Activated CD8-positive, alpha-beta T cell treated with anti-CD3 and anti-CD28 coated beads, Interleukin-2, amount 10 ng/mL, durations not matched to agents 7 days and 5 days (primary cell): ENCODE results near the gene SCAMP1. TPM values are rescaled to one million over a fixed set of nuclear protein-coding genes. Genes with fewer than 3 reads are reported as not detected.

Experiments used
- ATAC-seq: fragments of 150-1000 bp; cut with Tn5 transposase; one replicate; pipeline ENCODE4 v1.10.0; 2021; ENCODE audit warnings: moderate library complexity
- CTCF ChIA-PET: fragments of 350-600 bp; sonication (Branson Sonifier 250); formaldehyde crosslinking; loops from one replicate; lab custom pipeline; 2021; ENCODE audit warnings: antibody characterized with exemption; lab: Charles Lee
- POLR2A ChIA-PET: fragments of 350-600 bp; sonication (Branson Sonifier 250); formaldehyde crosslinking; loops from one replicate; lab custom pipeline; 2021; ENCODE audit warnings: antibody characterized with exemption; lab: Charles Lee
- DNase-seq: peaks from one replicate; pipeline ENCODE4 v3.0.0-alpha.2; 2020
- H3K27ac Mint-ChIP-seq: one replicate; pipeline ENCODE4 v1.8.0; 2021; ENCODE audit warnings: mild to moderate bottlenecking, mixed read lengths
- H3K27me3 Mint-ChIP-seq: one replicate; pipeline ENCODE4 v1.8.0; 2021; ENCODE audit warnings: low read depth, mixed read lengths
- H3K36me3 Mint-ChIP-seq: one replicate; pipeline ENCODE4 v1.8.0; 2021; ENCODE audit warnings: low read depth, mixed read lengths
- H3K4me1 Mint-ChIP-seq: one replicate; pipeline ENCODE4 v1.8.0; 2021; ENCODE audit warnings: low read depth, mixed read lengths
- H3K4me3 Mint-ChIP-seq: one replicate; pipeline ENCODE4 v1.8.0; 2021; ENCODE audit warnings: mild to moderate bottlenecking, mixed read lengths
- H3K9me3 Mint-ChIP-seq: one replicate; pipeline ENCODE4 v1.8.0; 2022; ENCODE audit warnings: mixed read lengths; ENCODE audit not compliant: insufficient read depth
- total RNA-seq, 2 experiments: library from RNA; stranded (reverse); gene quantifications; one replicate each; pipeline ENCODE4 v1.2.3, GENCODE V29; 2021

SCAMP1 gene
- total RNA-seq, 2 experiments from 2014 or later, result 13.5 to 13.9 TPM

DNA sequence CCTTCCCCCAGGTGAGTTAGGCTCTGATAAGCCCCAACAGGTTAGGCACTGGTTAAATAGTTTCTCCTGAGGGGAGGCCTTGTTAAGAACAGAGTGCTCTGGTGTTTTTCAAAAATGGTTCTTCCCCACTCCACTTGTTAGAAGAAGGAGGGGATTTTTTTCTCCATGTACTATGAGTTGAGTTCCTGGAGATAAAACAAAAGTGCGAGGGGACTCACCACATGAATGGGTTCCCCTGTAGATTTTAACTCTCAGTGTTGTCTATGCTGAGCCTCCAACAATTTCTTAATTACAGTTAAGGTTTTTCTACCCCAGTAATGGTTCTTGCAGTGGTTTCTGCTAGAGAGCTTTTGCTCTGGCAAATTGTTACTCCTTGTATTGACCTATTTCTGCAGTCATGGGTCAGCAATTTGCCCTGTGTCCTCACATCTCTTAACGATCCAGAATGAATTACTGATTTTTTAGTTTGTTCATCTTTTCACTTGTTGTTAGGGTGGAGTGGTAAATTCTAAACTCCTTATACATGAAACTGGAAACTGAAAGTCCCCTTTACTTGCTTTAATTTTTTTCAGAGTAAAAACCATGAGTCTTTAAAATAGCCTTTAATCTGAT is 44.4 kb downstream of the SCAMP1 start:
- H3K27me3 Mint-ChIP-seq, result no peaks in the 10 kb centered on the region
- no peak overlapping the region for H3K4me3 Mint-ChIP-seq
- H3K27ac Mint-ChIP-seq, result no peak overlapping the region
- H3K9me3 Mint-ChIP-seq, result no peaks in the 10 kb centered on the region
- ChIA-PET CTCF (no interaction called here), POLR2A (no interaction called here)
- ATAC-seq, result no peak
- H3K4me1 Mint-ChIP-seq, result peaks cover 16% of the 10 kb centered on the region
- peaks cover 9% of the 10 kb centered on the region for H3K36me3 Mint-ChIP-seq
- DNase-seq, result no peak

- CTCF ChIA-PET, result interaction anchor here (1.0 kb wide), 1 partner anchor 80 kb away, joined by 3 read pairs; no protein-coding TSS in a partner anchor
- DNase-seq (no peak), ATAC-seq (no peak)
- H3K27me3 Mint-ChIP-seq, result no peaks in the 10 kb centered on the region
- H3K4me1 Mint-ChIP-seq, result peaks cover 16% of the 10 kb centered on the region
- no peak overlapping the region for H3K4me3 Mint-ChIP-seq
- H3K9me3 Mint-ChIP-seq, result no peaks in the 10 kb centered on the region
- POLR2A ChIA-PET, result interaction anchor here (0.6 kb wide), 2 partner anchors 472 to 586 kb away, joined by 3 read pairs; no protein-coding TSS in a partner anchor
- no peak overlapping the region for H3K27ac Mint-ChIP-seq
- H3K36me3 Mint-ChIP-seq, result peaks cover 12% of the 10 kb centered on the region
Observed at GRCh38 chr5:78405829-78406750, 45.7 kb downstream of the SCAMP1 start.

DNA sequence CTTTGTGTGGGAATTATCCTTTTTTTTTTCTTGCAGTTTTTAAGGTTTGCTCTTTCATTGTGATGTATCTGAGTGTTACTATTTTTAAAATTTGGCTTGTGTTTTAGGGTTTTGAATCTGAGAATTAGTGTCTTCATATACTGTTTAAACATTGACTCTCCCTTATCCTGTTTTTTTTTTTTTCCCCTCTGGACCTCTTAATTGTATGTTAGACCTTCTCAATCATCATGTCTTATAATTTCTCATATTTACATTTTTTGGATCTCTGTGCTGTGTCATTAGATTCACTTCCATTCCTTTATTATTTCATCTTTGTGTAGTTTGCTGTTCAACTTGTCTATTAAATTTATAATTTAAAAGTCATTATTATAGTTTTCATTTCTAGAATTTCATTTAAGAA is 47.0 kb downstream of the SCAMP1 start:
- Mint-ChIP-seq H3K36me3 (peaks cover 12% of the 10 kb centered on the region), H3K9me3 (no peaks in the 10 kb centered on the region), H3K27ac (no peak overlapping the region), H3K27me3 (no peaks in the 10 kb centered on the region), H3K4me1 (peaks cover 16% of the 10 kb centered on the region), H3K4me3 (no peak overlapping the region)
- POLR2A ChIA-PET, result no interaction called here
- ATAC-seq (no peak), DNase-seq (no peak)
- CTCF ChIA-PET, result no interaction called here

GRCh38 chr5:78411586-78411985 is 51.2 kb downstream of the SCAMP1 start:
- no peaks in the 10 kb centered on the region for H3K9me3 Mint-ChIP-seq
- no peaks in the 10 kb centered on the region for H3K27me3 Mint-ChIP-seq
- no peak overlapping the region for H3K4me3 Mint-ChIP-seq
- H3K27ac Mint-ChIP-seq, result no peak overlapping the region
- ChIA-PET CTCF (no interaction called here), POLR2A (no interaction called here)
- DNase-seq (no peak), ATAC-seq (no peak)
- H3K36me3 Mint-ChIP-seq, result peaks cover 10% of the 10 kb centered on the region
- no peaks in the 10 kb centered on the region for H3K4me1 Mint-ChIP-seq

GRCh38 chr5:78416677-78417425 is 56.4 kb downstream of the SCAMP1 start:
- Mint-ChIP-seq H3K4me3 (no peak overlapping the region), H3K9me3 (no peaks in the 10 kb centered on the region), H3K27ac (no peak overlapping the region), H3K36me3 (peaks cover 20% of the 10 kb centered on the region), H3K27me3 (no peaks in the 10 kb centered on the region), H3K4me1 (no peaks in the 10 kb centered on the region)
- DNase-seq (no peak), ATAC-seq (no peak)
- POLR2A ChIA-PET, result no interaction called here
- CTCF ChIA-PET, result no interaction called here

DNA sequence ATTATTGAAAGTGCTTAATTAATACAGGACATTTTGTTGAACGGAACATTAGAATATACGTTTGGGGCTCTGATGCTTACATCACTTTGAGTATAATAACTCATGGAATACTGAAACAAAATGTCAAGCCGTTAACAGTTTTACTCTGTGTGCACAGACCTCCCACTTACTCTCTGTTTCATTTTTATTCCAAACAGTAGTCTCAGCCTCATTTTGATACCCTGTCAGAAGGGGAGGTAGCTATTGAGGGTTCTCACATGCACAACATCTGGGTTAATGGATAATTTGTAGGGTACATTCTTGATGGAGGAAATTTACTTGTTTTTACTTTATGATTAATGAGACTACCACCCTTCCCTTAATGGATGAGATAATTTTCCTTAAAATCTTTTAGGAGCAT is 59.0 kb downstream of the SCAMP1 start:
- H3K4me1 Mint-ChIP-seq, result no peaks in the 10 kb centered on the region
- H3K4me3 Mint-ChIP-seq, result no peak overlapping the region
- H3K9me3 Mint-ChIP-seq, result no peaks in the 10 kb centered on the region
- CTCF ChIA-PET, result no interaction called here
- peaks cover 29% of the 10 kb centered on the region for H3K36me3 Mint-ChIP-seq
- ATAC-seq (no peak), DNase-seq (no peak)
- POLR2A ChIA-PET, result no interaction called here
- H3K27ac Mint-ChIP-seq, result no peak overlapping the region
- no peaks in the 10 kb centered on the region for H3K27me3 Mint-ChIP-seq

GRCh38 chr5:78420548-78420947 is 60.1 kb downstream of the SCAMP1 start:
- ATAC-seq, result no peak
- Mint-ChIP-seq H3K9me3 (no peaks in the 10 kb centered on the region), H3K4me1 (no peaks in the 10 kb centered on the region), H3K4me3 (no peak overlapping the region), H3K27me3 (no peaks in the 10 kb centered on the region), H3K27ac (no peak overlapping the region), H3K36me3 (peaks cover 29% of the 10 kb centered on the region)
- ChIA-PET POLR2A (no interaction called here), CTCF (no interaction called here)
- no peak for DNase-seq

- no peak for DNase-seq
- Mint-ChIP-seq H3K36me3 (peaks cover 29% of the 10 kb centered on the region), H3K27ac (no peak overlapping the region), H3K4me3 (no peak overlapping the region), H3K9me3 (peaks cover 6% of the 10 kb centered on the region), H3K27me3 (no peaks in the 10 kb centered on the region), H3K4me1 (no peaks in the 10 kb centered on the region)
- ATAC-seq, result no peak
- POLR2A ChIA-PET, result no interaction called here
- CTCF ChIA-PET, result no interaction called here
Observed at GRCh38 chr5:78424665-78425064, 64.2 kb downstream of the SCAMP1 start.

DNA sequence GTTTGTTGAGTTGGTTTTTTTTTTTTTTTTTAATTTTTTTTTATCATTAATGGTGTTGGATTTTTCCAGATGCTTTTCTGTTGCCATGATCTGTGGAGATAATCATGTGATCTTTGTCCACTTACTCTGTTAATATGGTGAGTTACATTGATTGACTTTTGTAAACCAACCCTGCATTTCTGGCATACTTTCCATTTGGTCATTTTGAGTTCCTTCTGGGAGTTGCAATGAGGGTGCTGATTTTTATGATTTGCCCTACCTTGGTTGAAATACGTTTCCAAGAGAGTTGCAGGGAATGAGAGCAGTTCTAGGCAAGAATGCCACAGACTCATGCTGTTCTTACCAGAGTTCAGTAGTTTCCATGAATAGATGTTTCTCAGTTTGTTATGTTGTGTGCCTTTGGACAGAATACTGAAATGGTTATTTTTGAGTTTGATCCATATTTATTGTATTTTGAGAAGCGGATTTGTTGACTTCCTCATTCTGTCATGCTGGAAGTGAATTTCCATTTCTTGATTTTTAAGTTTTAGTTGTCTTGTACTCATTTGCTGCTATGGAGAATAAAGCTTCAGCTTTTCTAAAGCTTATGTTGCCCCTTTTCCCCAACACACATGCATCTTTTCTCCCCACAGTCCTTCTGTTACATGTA is 69.0 kb downstream of the SCAMP1 start:
- ATAC-seq (no peak), DNase-seq (no peak)
- H3K27me3 Mint-ChIP-seq, result no peaks in the 10 kb centered on the region
- no peak overlapping the region for H3K27ac Mint-ChIP-seq
- ChIA-PET POLR2A (no interaction called here), CTCF (no interaction called here)
- H3K4me1 Mint-ChIP-seq, result no peaks in the 10 kb centered on the region
- peaks cover 12% of the 10 kb centered on the region for H3K9me3 Mint-ChIP-seq
- no peak overlapping the region for H3K4me3 Mint-ChIP-seq
- peaks cover 22% of the 10 kb centered on the region for H3K36me3 Mint-ChIP-seq

DNA sequence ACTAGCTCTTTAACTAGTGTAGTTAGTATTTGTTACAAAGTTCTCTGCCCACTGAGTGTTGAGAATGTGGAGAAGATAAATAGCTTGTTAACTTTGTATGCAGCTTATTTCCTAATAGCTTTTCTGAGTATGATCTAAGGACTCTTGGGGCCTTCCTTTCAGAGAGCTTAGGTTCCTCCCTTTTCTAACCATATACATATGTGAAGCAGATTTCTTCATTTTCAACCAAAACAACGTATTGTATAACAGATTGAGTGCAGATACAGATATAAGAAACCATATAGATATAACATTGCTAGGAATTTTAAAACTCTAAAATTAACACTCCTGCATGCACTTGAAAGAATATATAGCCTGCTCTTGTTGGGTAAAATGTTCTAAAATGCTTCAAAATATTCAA is 70.4 kb downstream of the SCAMP1 start:
- Mint-ChIP-seq H3K4me1 (no peaks in the 10 kb centered on the region), H3K27ac (no peak overlapping the region), H3K36me3 (peaks cover 27% of the 10 kb centered on the region), H3K4me3 (no peak overlapping the region), H3K27me3 (no peaks in the 10 kb centered on the region), H3K9me3 (peaks cover 12% of the 10 kb centered on the region)
- no peak for DNase-seq
- POLR2A ChIA-PET, result no interaction called here
- ATAC-seq, result no peak
- CTCF ChIA-PET, result no interaction called here

GRCh38 chr5:78433972-78434371 is 73.6 kb downstream of the SCAMP1 start:
- peaks cover 33% of the 10 kb centered on the region for H3K36me3 Mint-ChIP-seq
- DNase-seq, result no peak
- ATAC-seq, result no peak
- CTCF ChIA-PET, result no interaction called here
- peaks cover 7% of the 10 kb centered on the region for H3K9me3 Mint-ChIP-seq
- H3K27ac Mint-ChIP-seq, result no peak overlapping the region
- no peaks in the 10 kb centered on the region for H3K27me3 Mint-ChIP-seq
- H3K4me1 Mint-ChIP-seq, result no peaks in the 10 kb centered on the region
- no peak overlapping the region for H3K4me3 Mint-ChIP-seq
- POLR2A ChIA-PET, result no interaction called here
